Fibroblast of pulmonary artery (primary cell): ENCODE data around the gene CHST10.

ENCODE experiments used
- DNase-seq: peaks from one replicate; pipeline ENCODE4 v3.0.0-alpha.2; 2010; ENCODE audit warnings: low read depth
- H3K4me3 ChIP-seq: replicated peaks from 2 replicates; pipeline ENCODE4 v1.5.1; 2011; ENCODE audit warnings: low read depth, mild to moderate bottlenecking, control low read depth, low read length, moderate library complexity
- CTCF ChIP-seq: IDR thresholded peaks from 2 replicates; pipeline ENCODE4 v1.5.1; 2011; ENCODE audit warnings: mild to moderate bottlenecking, control low read depth, low read length, inconsistent platforms; ENCODE audit errors: missing control alignments

Gene CHST10

GRCh38 chr2:100395532-100396350, 21.7 kb downstream of the CHST10 start:
- no peak for TF ChIP-seq CTCF
- H3K4me3 ChIP-seq: no peak overlapping the region
- DNase-seq: no peak

GRCh38 chr2:100394111-100394641, 23.3 kb downstream of the CHST10 start:
- TF ChIP-seq CTCF: no peak
- H3K4me3 ChIP-seq: no peak overlapping the region
- DNase-seq: no peak

GRCh38 chr2:100393362-100393761, 24.1 kb downstream of the CHST10 start:
- H3K4me3 ChIP-seq: no peak overlapping the region
- TF ChIP-seq CTCF: no peak
- no peak for DNase-seq

- DNase-seq: no peak
- TF ChIP-seq CTCF: no peak
- H3K4me3 ChIP-seq: no peak overlapping the region
Observed at GRCh38 chr2:100392715-100393114, 24.8 kb downstream of the CHST10 start.

GRCh38 chr2:100391735-100392515, 25.5 kb downstream of the CHST10 start:
- DNase-seq: no peak
- no peak for TF ChIP-seq CTCF
- H3K4me3 ChIP-seq: no peak overlapping the region

- no peak for DNase-seq
- TF ChIP-seq CTCF: no peak
Observed at GRCh38 chr2:100390001-100390940, 27.2 kb downstream of the CHST10 start.

More at GRCh38 chr2:100390001-100390940, 27.2 kb downstream of the CHST10 start:
- H3K4me3 ChIP-seq: no peak overlapping the region
